HEK293 (cell line): ENCODE measurements around the gene HOXB9.
A peak's percentile ranks its signal among the peaks of the same experiment; 100 is the strongest.

Experiments used
- CTCF ChIA-PET: fragments of 350-600 bp; formaldehyde crosslinking; extraction: SDS; loops from one replicate; lab custom pipeline; 2021; ENCODE audit warnings: antibody characterized with exemption; lab: Yijun Ruan, JAX
- POLR2A ChIA-PET: fragments of 300-600 bp; formaldehyde crosslinking; extraction: SDS; loops from one replicate; lab custom pipeline; 2020; ENCODE audit warnings: antibody characterized with exemption, inconsistent platforms; lab: Yijun Ruan, JAX
- H3K27ac ChIP-seq: fragments of 200-500 bp; sonication (Bioruptor generic); 2 replicates; pipeline ENCODE4 v1.5.1; 2014; ENCODE audit warnings: low read depth, low read length, control low read depth, inconsistent platforms; ENCODE audit errors: extremely low read depth
- H3K36me3 ChIP-seq, 2 experiments: fragments of 200-500 bp in 1 of 2; sonication (Bioruptor generic) in 1 of 2; 1 replicate in 1 of 2; 2 replicates in 1 of 2; pipeline ENCODE4 v1.5.1; 2014 to 2017; ENCODE audit warnings: inconsistent platforms in 2 of 2, low read length in 2 of 2; ENCODE audit not compliant: control insufficient read depth in 2 of 2, insufficient read depth in 1 of 2
- H3K4me1 ChIP-seq: fragments of 200-500 bp; sonication (Bioruptor generic); 2 replicates; pipeline ENCODE4 v1.5.1; 2014; ENCODE audit warnings: mild to moderate bottlenecking, low read length, inconsistent platforms; ENCODE audit not compliant: control insufficient read depth, insufficient read depth
- H3K4me3 ChIP-seq: 2 replicates; pipeline ENCODE4 v1.5.1; 2011; ENCODE audit warnings: low read depth, mild to moderate bottlenecking, control low read depth, low read length, moderate library complexity
- H3K9me3 ChIP-seq: fragments of 200-500 bp; sonication (Bioruptor generic); 2 replicates; pipeline ENCODE4 v1.5.1; 2014; ENCODE audit warnings: low read depth, low read length, inconsistent platforms; ENCODE audit not compliant: control insufficient read depth, insufficient read depth
- FEZF1 ChIP-seq: fragments of 450-650 bp; formaldehyde crosslinking; IDR thresholded peaks from 2 replicates; pipeline ENCODE4 v1.5.1; 2016; ENCODE audit warnings: missing biosample characterization, missing genetic modification characterization
- GFI1B ChIP-seq: fragments of 450-650 bp; formaldehyde crosslinking; IDR thresholded peaks from 2 replicates; pipeline ENCODE4 v1.5.1; 2016; ENCODE audit warnings: missing biosample characterization, missing genetic modification characterization
- GLI2 ChIP-seq: fragments of 450-650 bp; formaldehyde crosslinking; IDR thresholded peaks from 2 replicates; pipeline ENCODE4; 2017; ENCODE audit warnings: missing biosample characterization, missing genetic modification characterization, low read depth, borderline replicate concordance
- GLI4 ChIP-seq: fragments of 450-650 bp; formaldehyde crosslinking; IDR thresholded peaks from 2 replicates; pipeline ENCODE4 v1.5.1; 2016; ENCODE audit warnings: missing biosample characterization, missing genetic modification characterization
- HOXD13 ChIP-seq: sonication (generic); formaldehyde crosslinking; IDR thresholded peaks from 2 replicates; pipeline ENCODE4 v1.8.0; 2022; ENCODE audit warnings: missing genetic modification reagents, borderline replicate concordance
- SP2 ChIP-seq: fragments of 450-650 bp; formaldehyde crosslinking; IDR thresholded peaks from 2 replicates; pipeline ENCODE4 v1.5.1; 2016; ENCODE audit warnings: missing biosample characterization, missing genetic modification characterization
- SP3 ChIP-seq: fragments of 450-650 bp; formaldehyde crosslinking; IDR thresholded peaks from 2 replicates; pipeline ENCODE4 v1.5.1; 2016; ENCODE audit warnings: missing biosample characterization, missing genetic modification characterization
- SP7 ChIP-seq: fragments of 450-650 bp; formaldehyde crosslinking; IDR thresholded peaks from 2 replicates; pipeline ENCODE4 v1.5.1; 2016; ENCODE audit warnings: missing biosample characterization, missing genetic modification characterization
- ZBTB20 ChIP-seq: fragments of 450-650 bp; formaldehyde crosslinking; IDR thresholded peaks from 2 replicates; pipeline ENCODE4 v1.5.1; 2016; ENCODE audit warnings: missing biosample characterization, missing genetic modification characterization
- ZFHX2 ChIP-seq: fragments of 450-650 bp; formaldehyde crosslinking; conservative IDR thresholded peaks from 2 replicates; pipeline ENCODE4 v1.5.1; 2016; ENCODE audit warnings: missing biosample characterization, missing genetic modification characterization
- ZFP3 ChIP-seq: fragments of 450-650 bp; formaldehyde crosslinking; IDR thresholded peaks from 2 replicates; pipeline ENCODE4 v1.5.1; 2016; ENCODE audit warnings: low read depth, missing biosample characterization, missing genetic modification characterization
- ZFP69B ChIP-seq: fragments of 450-650 bp; formaldehyde crosslinking; IDR thresholded peaks from 2 replicates; pipeline ENCODE4 v1.5.1; 2016; ENCODE audit warnings: missing biosample characterization, missing genetic modification characterization
- ZNF114 ChIP-seq: fragments of 450-650 bp; formaldehyde crosslinking; IDR thresholded peaks from 2 replicates; pipeline ENCODE4 v1.5.0; 2017; ENCODE audit warnings: missing biosample characterization, missing genetic modification characterization
- ZNF140 ChIP-seq: fragments of 450-650 bp; formaldehyde crosslinking; IDR thresholded peaks from 2 replicates; pipeline ENCODE4 v1.5.1; 2016; ENCODE audit warnings: missing biosample characterization, missing genetic modification characterization
- ZNF146 ChIP-seq: fragments of 450-650 bp; formaldehyde crosslinking; IDR thresholded peaks from 2 replicates; pipeline ENCODE4 v1.5.1; 2016; ENCODE audit warnings: missing biosample characterization, missing genetic modification characterization
- ZNF211 ChIP-seq: fragments of 450-650 bp; formaldehyde crosslinking; IDR thresholded peaks from 2 replicates; pipeline ENCODE4 v1.5.1; 2016; ENCODE audit warnings: low read depth, missing biosample characterization, missing genetic modification characterization
- ZNF274 ChIP-seq, 2 experiments: fragments of 200-500 bp in 1 of 2; fragments of 450-650 bp in 1 of 2; sonication (Bioruptor generic) in 1 of 2; formaldehyde crosslinking in 1 of 2; IDR thresholded peaks; 2 replicates each; pipeline versions ENCODE4 v1.5.1 to v1.6.1; 2014 to 2016; ENCODE audit warnings: borderline replicate concordance in 1 of 2, inconsistent platforms in 1 of 2, low read length in 1 of 2, missing biosample characterization in 1 of 2, missing genetic modification characterization in 1 of 2
- ZNF324 ChIP-seq: fragments of 450-650 bp; formaldehyde crosslinking; IDR thresholded peaks from 2 replicates; pipeline ENCODE4 v1.5.1; 2016; ENCODE audit warnings: missing biosample characterization, missing genetic modification characterization
- ZNF404 ChIP-seq: fragments of 450-650 bp; formaldehyde crosslinking; IDR thresholded peaks from 2 replicates; pipeline ENCODE4 v1.5.1; 2017; ENCODE audit warnings: missing biosample characterization, missing genetic modification characterization
- ZNF501 ChIP-seq: fragments of 450-650 bp; formaldehyde crosslinking; IDR thresholded peaks from 2 replicates; pipeline ENCODE4 v1.5.1; 2016; ENCODE audit warnings: missing biosample characterization, missing genetic modification characterization
- ZNF560 ChIP-seq: fragments of 450-650 bp; formaldehyde crosslinking; IDR thresholded peaks from 2 replicates; pipeline ENCODE4 v1.5.1; 2017; ENCODE audit warnings: missing biosample characterization, missing genetic modification characterization, borderline replicate concordance
- ZNF629 ChIP-seq: fragments of 450-650 bp; formaldehyde crosslinking; IDR thresholded peaks from 2 replicates; pipeline ENCODE4 v1.5.1; 2017; ENCODE audit warnings: missing biosample characterization, missing genetic modification characterization
- ZNF654 ChIP-seq: fragments of 450-650 bp; formaldehyde crosslinking; IDR thresholded peaks from 2 replicates; pipeline ENCODE4 v1.5.1; 2016; ENCODE audit warnings: low read depth, missing biosample characterization, missing genetic modification characterization
- ZNF747 ChIP-seq: fragments of 450-650 bp; formaldehyde crosslinking; IDR thresholded peaks from 2 replicates; pipeline ENCODE4 v1.5.1; 2016; ENCODE audit warnings: missing biosample characterization, missing genetic modification characterization
- ZNF837 ChIP-seq: fragments of 450-650 bp; formaldehyde crosslinking; IDR thresholded peaks from 2 replicates; pipeline ENCODE4 v1.5.1; 2016; ENCODE audit warnings: missing biosample characterization, missing genetic modification characterization
- ZSCAN30 ChIP-seq: fragments of 450-650 bp; IDR thresholded peaks from 2 replicates; pipeline ENCODE4 v1.5.1; 2018; ENCODE audit warnings: missing biosample characterization, mild to moderate bottlenecking, missing genetic modification characterization, moderate library complexity
- TF ChIP-seq, protein P1 (sequence below): fragments of 450-650 bp; formaldehyde crosslinking; IDR thresholded peaks from 2 replicates; pipeline ENCODE4 v1.5.1; 2016; ENCODE audit warnings: missing biosample characterization, missing genetic modification characterization
- TF ChIP-seq, protein P2 (sequence below): fragments of 450-650 bp; formaldehyde crosslinking; conservative IDR thresholded peaks from 2 replicates; pipeline ENCODE4 v1.5.1; 2016; ENCODE audit warnings: low read depth, missing biosample characterization, missing genetic modification characterization
- TF ChIP-seq, protein P3 (sequence below): fragments of 450-650 bp; formaldehyde crosslinking; optimal IDR thresholded peaks from 2 replicates; pipeline ENCODE3; 2016; ENCODE audit warnings: missing biosample characterization, mild to moderate bottlenecking, missing genetic modification characterization
- TF ChIP-seq, protein P4 (sequence below): fragments of 450-650 bp; formaldehyde crosslinking; IDR thresholded peaks from 2 replicates; pipeline ENCODE4 v1.5.1; 2016; ENCODE audit warnings: missing biosample characterization, missing genetic modification characterization
- TF ChIP-seq, protein P5 (sequence below): fragments of 450-650 bp; formaldehyde crosslinking; IDR thresholded peaks from 2 replicates; pipeline ENCODE4 v1.5.1; 2016; ENCODE audit warnings: missing biosample characterization, missing genetic modification characterization

The HOXB9 gene

DNA sequence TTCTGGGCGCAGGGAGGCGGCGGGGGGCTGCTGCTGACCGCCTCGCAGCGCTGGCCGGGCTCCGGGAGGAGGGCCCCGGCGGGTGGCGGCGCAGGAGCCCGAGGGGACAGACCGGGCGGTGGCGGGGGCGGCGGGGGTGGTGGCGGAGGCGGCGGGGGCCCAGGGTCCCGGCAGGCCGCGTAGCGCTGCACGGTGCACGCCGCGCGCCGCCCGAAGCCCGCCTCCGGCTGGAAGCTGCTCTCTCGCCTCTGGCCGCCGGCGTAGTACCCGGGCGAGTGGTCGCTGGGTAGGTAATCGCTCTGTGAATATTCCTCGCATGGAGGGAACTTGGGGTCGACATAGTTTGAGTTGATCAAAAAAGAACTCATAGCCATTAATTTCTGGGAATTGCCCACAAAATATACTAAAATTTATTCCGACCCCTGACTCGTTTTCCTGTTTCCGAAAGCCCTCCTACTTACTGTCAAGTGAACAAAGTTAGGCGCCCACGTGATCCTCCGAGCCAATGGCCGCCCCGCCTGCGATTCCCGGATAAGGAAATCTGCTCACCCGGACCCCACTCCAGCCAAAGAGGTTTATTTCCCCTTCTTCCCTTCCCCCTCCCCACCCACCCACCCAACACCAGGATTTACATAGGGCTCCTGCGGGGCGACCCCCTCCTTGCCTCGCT lies 48.1 kb downstream of the HOXB9 start, which contains the start of gene HOXB4:
HOXB4 (minus strand) TSS at position 405 of the 670 bp plus-strand sequence; CDS start at position 374, 31 bp downstream.
- Histone ChIP-seq H3K4me1 (peaks cover 68% of the 10 kb centered on the region), H3K9me3 (no peaks in the 10 kb centered on the region), H3K27ac (peak within 1 kb of the TSS; percentile 93), H3K4me3 (peak within 1 kb of the TSS; percentile 52), H3K36me3 (peaks cover 0 to 10% of the 10 kb centered on the region in 2 experiments; a peak in 2 of 3 replicates)
- POLR2A ChIA-PET = interaction anchor here (0.6 to 4.1 kb wide), 8 partner anchors 9 to 1658 kb away, joined by 3 to 26 read pairs (median 6); no protein-coding TSS in a partner anchor
- CTCF ChIA-PET = interaction anchor here (0.7 kb wide), 1 partner anchor 59 kb away, joined by 3 read pairs; no protein-coding TSS in a partner anchor
- TF ChIP-seq ZNF324 (tag by site-specific recombination) = no peak
- TF ChIP-seq SP7 (tag by site-specific recombination) = no peak
- no peak for TF ChIP-seq ZNF114 (tag by site-specific recombination)
- TF ChIP-seq, protein P1, sequence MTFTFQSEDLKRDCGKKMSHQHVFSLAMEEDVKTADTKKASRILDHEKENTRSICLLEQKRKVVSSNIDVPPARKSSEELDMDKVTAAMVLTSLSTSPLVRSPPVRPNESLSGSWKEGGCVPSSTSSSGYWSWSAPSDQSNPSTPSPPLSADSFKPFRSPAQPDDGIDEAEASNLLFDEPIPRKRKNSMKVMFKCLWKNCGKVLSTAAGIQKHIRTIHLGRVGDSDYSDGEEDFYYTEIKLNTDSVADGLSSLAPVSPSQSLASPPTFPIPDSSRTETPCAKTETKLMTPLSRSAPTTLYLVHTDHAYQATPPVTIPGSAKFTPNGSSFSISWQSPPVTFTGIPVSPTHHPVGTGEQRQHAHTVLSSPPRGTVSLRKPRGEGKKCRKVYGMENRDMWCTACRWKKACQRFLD (tag by site-specific recombination) = no peak
- no peak for TF ChIP-seq ZFP3 (tag by site-specific recombination)
- no peak for TF ChIP-seq GFI1B
- TF ChIP-seq, protein P2, sequence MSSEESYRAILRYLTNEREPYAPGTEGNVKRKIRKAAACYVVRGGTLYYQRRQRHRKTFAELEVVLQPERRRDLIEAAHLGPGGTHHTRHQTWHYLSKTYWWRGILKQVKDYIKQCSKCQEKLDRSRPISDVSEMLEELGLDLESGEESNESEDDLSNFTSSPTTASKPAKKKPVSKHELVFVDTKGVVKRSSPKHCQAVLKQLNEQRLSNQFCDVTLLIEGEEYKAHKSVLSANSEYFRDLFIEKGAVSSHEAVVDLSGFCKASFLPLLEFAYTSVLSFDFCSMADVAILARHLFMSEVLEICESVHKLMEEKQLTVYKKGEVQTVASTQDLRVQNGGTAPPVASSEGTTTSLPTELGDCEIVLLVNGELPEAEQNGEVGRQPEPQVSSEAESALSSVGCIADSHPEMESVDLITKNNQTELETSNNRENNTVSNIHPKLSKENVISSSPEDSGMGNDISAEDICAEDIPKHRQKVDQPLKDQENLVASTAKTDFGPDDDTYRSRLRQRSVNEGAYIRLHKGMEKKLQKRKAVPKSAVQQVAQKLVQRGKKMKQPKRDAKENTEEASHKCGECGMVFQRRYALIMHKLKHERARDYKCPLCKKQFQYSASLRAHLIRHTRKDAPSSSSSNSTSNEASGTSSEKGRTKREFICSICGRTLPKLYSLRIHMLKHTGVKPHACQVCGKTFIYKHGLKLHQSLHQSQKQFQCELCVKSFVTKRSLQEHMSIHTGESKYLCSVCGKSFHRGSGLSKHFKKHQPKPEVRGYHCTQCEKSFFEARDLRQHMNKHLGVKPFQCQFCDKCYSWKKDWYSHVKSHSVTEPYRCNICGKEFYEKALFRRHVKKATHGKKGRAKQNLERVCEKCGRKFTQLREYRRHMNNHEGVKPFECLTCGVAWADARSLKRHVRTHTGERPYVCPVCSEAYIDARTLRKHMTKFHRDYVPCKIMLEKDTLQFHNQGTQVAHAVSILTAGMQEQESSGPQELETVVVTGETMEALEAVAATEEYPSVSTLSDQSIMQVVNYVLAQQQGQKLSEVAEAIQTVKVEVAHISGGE (tag by site-specific recombination) = no peak
- TF ChIP-seq ZFP69B (tag by site-specific recombination) = no peak
- TF ChIP-seq, protein P3, sequence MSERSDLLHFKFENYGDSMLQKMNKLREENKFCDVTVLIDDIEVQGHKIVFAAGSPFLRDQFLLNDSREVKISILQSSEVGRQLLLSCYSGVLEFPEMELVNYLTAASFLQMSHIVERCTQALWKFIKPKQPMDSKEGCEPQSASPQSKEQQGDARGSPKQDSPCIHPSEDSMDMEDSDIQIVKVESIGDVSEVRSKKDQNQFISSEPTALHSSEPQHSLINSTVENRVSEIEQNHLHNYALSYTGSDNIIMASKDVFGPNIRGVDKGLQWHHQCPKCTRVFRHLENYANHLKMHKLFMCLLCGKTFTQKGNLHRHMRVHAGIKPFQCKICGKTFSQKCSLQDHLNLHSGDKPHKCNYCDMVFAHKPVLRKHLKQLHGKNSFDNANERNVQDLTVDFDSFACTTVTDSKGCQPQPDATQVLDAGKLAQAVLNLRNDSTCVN (tag by site-specific recombination) = peak; percentile 34
- TF ChIP-seq SP2 (tag by site-specific recombination) = peak; percentile 45
- no peak for TF ChIP-seq ZNF211
- no peak for TF ChIP-seq ZNF501 (tag by site-specific recombination)
- no peak for TF ChIP-seq ZNF274 (IDR thresholded peaks at IDR 0.05; ENCODE audit: low read length)
- TF ChIP-seq ZNF274 (tag by site-specific recombination; IDR thresholded peaks at IDR 0.05; ENCODE audit: borderline replicate concordance) = no peak
- TF ChIP-seq GLI2 (tag by site-specific recombination) = no peak
- no peak for TF ChIP-seq ZNF837
- TF ChIP-seq ZNF146 (tag by site-specific recombination) = no peak
- 0 out of 2 replicates have a peak, but pooled peaks have one; percentile 22 for TF ChIP-seq SP3 (tag by site-specific recombination)
- no peak for TF ChIP-seq ZNF629 (tag by site-specific recombination)
- TF ChIP-seq ZNF747 = no peak
- TF ChIP-seq ZSCAN30 (tag by site-specific recombination) = 0 out of 2 replicates have a peak, but pooled peaks have one; percentile 8
- TF ChIP-seq ZNF140 (tag by site-specific recombination) = no peak
- no peak for TF ChIP-seq ZNF404 (tag by site-specific recombination)
- no peak for TF ChIP-seq ZFHX2 (tag by site-specific recombination)
- TF ChIP-seq FEZF1 = peak; percentile 75
- no peak for TF ChIP-seq ZBTB20 (tag by site-specific recombination)
- TF ChIP-seq, protein P4, sequence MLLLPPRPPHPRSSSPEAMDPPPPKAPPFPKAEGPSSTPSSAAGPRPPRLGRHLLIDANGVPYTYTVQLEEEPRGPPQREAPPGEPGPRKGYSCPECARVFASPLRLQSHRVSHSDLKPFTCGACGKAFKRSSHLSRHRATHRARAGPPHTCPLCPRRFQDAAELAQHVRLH (tag by site-specific recombination) = no peak
- no peak for TF ChIP-seq ZNF560 (tag by site-specific recombination)
- no peak for TF ChIP-seq ZNF654 (tag by site-specific recombination)
- TF ChIP-seq HOXD13 (CRISPR knock-in tag) = 0 out of 2 replicates have a peak, but pooled peaks have one; percentile 1
- TF ChIP-seq, protein P5, sequence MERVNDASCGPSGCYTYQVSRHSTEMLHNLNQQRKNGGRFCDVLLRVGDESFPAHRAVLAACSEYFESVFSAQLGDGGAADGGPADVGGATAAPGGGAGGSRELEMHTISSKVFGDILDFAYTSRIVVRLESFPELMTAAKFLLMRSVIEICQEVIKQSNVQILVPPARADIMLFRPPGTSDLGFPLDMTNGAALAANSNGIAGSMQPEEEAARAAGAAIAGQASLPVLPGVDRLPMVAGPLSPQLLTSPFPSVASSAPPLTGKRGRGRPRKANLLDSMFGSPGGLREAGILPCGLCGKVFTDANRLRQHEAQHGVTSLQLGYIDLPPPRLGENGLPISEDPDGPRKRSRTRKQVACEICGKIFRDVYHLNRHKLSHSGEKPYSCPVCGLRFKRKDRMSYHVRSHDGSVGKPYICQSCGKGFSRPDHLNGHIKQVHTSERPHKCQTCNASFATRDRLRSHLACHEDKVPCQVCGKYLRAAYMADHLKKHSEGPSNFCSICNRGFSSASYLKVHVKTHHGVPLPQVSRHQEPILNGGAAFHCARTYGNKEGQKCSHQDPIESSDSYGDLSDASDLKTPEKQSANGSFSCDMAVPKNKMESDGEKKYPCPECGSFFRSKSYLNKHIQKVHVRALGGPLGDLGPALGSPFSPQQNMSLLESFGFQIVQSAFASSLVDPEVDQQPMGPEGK (tag by site-specific recombination) = no peak
- no peak for TF ChIP-seq GLI4
